Smooth muscle cell (in vitro differentiated cells): ENCODE measurements around the gene ZNF827. TPM values are rescaled to one million over a fixed set of nuclear protein-coding genes. Genes with fewer than 3 reads are reported as not detected.

ENCODE experiments used
- DNase-seq: peaks from one replicate; lab custom pipeline; 2025; ENCODE audit not compliant: unreplicated experiment; lab: John Stamatoyannopoulos, UW
- H2AFZ ChIP-seq: fragments of 200-600 bp; sonication (generic); 2 replicates; pipeline ENCODE4 v1.6.0; 2016; ENCODE audit warnings: antibody characterized with exemption, low read depth, mild to moderate bottlenecking
- H3F3A ChIP-seq: fragments of 200-600 bp; sonication (generic); 2 replicates; pipeline ENCODE4 v1.6.0; 2017; ENCODE audit warnings: antibody characterized with exemption, low read depth
- H3K27ac ChIP-seq: fragments of 200-600 bp; sonication (generic); 2 replicates; pipeline ENCODE4 v1.5.1; 2016; ENCODE audit warnings: low read depth, mild to moderate bottlenecking
- H3K27me3 ChIP-seq: fragments of 200-600 bp; sonication (generic); 2 replicates; pipeline ENCODE4 v1.6.1; 2016; ENCODE audit warnings: low read depth, mild to moderate bottlenecking
- H3K36me3 ChIP-seq: fragments of 200-600 bp; sonication (generic); 2 replicates; pipeline ENCODE4 v1.5.1; 2016; ENCODE audit warnings: low read depth
- H3K4me1 ChIP-seq: fragments of 200-600 bp; sonication (generic); 2 replicates; pipeline ENCODE4 v1.5.1; 2016; ENCODE audit warnings: low read depth
- H3K4me2 ChIP-seq: fragments of 200-600 bp; sonication (generic); 2 replicates; pipeline ENCODE4 v1.6.0; 2016; ENCODE audit warnings: mild to moderate bottlenecking
- H3K4me3 ChIP-seq: fragments of 200-600 bp; sonication (generic); 2 replicates; pipeline ENCODE4 v1.5.1; 2016; ENCODE audit warnings: mild to moderate bottlenecking
- H3K79me2 ChIP-seq: fragments of 200-600 bp; sonication (generic); 2 replicates; pipeline ENCODE4 v1.6.0; 2016; ENCODE audit warnings: low read depth, mild to moderate bottlenecking
- H3K9ac ChIP-seq: fragments of 200-600 bp; sonication (generic); 2 replicates; pipeline ENCODE4 v1.6.0; 2016; ENCODE audit warnings: low read depth
- H3K9me3 ChIP-seq: fragments of 200-600 bp; sonication (generic); replicated peaks from 2 replicates; pipeline ENCODE4 v1.5.1; 2016; ENCODE audit warnings: low read depth
- H4K20me1 ChIP-seq: fragments of 200-600 bp; sonication (generic); 2 replicates; pipeline ENCODE4 v1.6.0; 2016; ENCODE audit warnings: low read depth
- CTCF ChIP-seq: fragments of 200-600 bp; sonication (generic); IDR thresholded peaks from 2 replicates; pipeline ENCODE4 v1.5.1; 2017; ENCODE audit warnings: borderline replicate concordance, mild to moderate bottlenecking, antibody characterized with exemption; ENCODE audit not compliant: insufficient read depth, poor library complexity, severe bottlenecking
- WGBS: methylation state at CpG from one replicate; pipeline ENCODE4 v1.1.7; 2016; ENCODE audit warnings: low lambda C conversion rate; 5-methylcytosine and 5-hydroxymethylcytosine counted together
- polyA plus RNA-seq: library from polyadenylated mRNA; unstranded; fragments of >200 nt; fragmentation: Nextera tagmentation; extraction: Ambion mirVana; gene quantifications from 2 replicates; pipeline ENCODE4 v1.2.1, GENCODE V29; 2016
- total RNA-seq: library from RNA; depleted of rRNA; stranded (reverse); fragments of >200 nt; gene quantifications from 2 replicates; pipeline ENCODE4 v1.2.3, GENCODE V29; 2014

ZNF827 gene
- total and polyA plus RNA-seq, 2 experiments from 2014 or later, result 6.5 to 12.8 TPM

GRCh38 chr4:145878501-145879435, 59.9 kb downstream of the ZNF827 start:
- peaks cover 35% of the 10 kb centered on the region for H4K20me1 ChIP-seq
- no peak for TF ChIP-seq CTCF
- H3K36me3 ChIP-seq, result no peaks in the 10 kb centered on the region
- H3K79me2 ChIP-seq, result no peaks in the 10 kb centered on the region
- WGBS, result 70% methylated on average over 7 of the region's 7 CpGs
- no peak overlapping the region for H3K4me3 ChIP-seq
- no peak overlapping the region for H3K27ac ChIP-seq
- H3K9ac ChIP-seq, result no peak overlapping the region
- no peak overlapping the region for H2AFZ ChIP-seq
- H3F3A ChIP-seq, result no peaks in the 10 kb centered on the region
- no peaks in the 10 kb centered on the region for H3K27me3 ChIP-seq
- no peaks in the 10 kb centered on the region for H3K9me3 ChIP-seq
- no peak for DNase-seq
- H3K4me2 ChIP-seq, result no peak overlapping the region
- H3K4me1 ChIP-seq, result no peaks in the 10 kb centered on the region

- Histone ChIP-seq H3K79me2 (no peaks in the 10 kb centered on the region), H3K9ac (no peak overlapping the region), H3F3A (no peaks in the 10 kb centered on the region), H3K9me3 (no peaks in the 10 kb centered on the region), H3K4me3 (no peak overlapping the region), H3K27ac (no peak overlapping the region), H3K27me3 (no peaks in the 10 kb centered on the region), H2AFZ (no peak overlapping the region), H3K36me3 (no peaks in the 10 kb centered on the region), H3K4me1 (no peaks in the 10 kb centered on the region), H4K20me1 (peaks cover 36% of the 10 kb centered on the region), H3K4me2 (no peak overlapping the region)
- no peak for DNase-seq
- TF ChIP-seq CTCF, result no peak
- WGBS, result 100% methylated on average over 2 of the region's 2 CpGs
Measured at GRCh38 chr4:145876531-145877180, 62.0 kb downstream of the ZNF827 start.

GRCh38 chr4:145873901-145874300, 64.7 kb downstream of the ZNF827 start:
- H3K36me3 ChIP-seq, result no peaks in the 10 kb centered on the region
- no peak overlapping the region for H3K9ac ChIP-seq
- peaks cover 27% of the 10 kb centered on the region for H4K20me1 ChIP-seq
- TF ChIP-seq CTCF, result no peak
- no peak overlapping the region for H2AFZ ChIP-seq
- DNase-seq, result no peak
- no peak overlapping the region for H3K4me2 ChIP-seq
- no peak overlapping the region for H3K4me3 ChIP-seq
- no peaks in the 10 kb centered on the region for H3K79me2 ChIP-seq
- no peaks in the 10 kb centered on the region for H3K9me3 ChIP-seq
- no peaks in the 10 kb centered on the region for H3K4me1 ChIP-seq
- H3K27me3 ChIP-seq, result no peaks in the 10 kb centered on the region
- H3K27ac ChIP-seq, result no peak overlapping the region
- no peaks in the 10 kb centered on the region for H3F3A ChIP-seq
